AG04449 (cell line): ENCODE data around the gene CCDC158.
"Not testable (repeated sequence)": the region's sequence is repeated elsewhere in the genome, so short reads cannot be mapped to it uniquely, and the experiment has no call there.

Experiments used
- CTCF ChIA-PET: fragments of 350-600 bp; formaldehyde crosslinking; extraction: SDS; loops from one replicate; lab custom pipeline; 2021; ENCODE audit warnings: antibody characterized with exemption; lab: Yijun Ruan, JAX
- POLR2A ChIA-PET: fragments of 400-600, 350-600 bp; formaldehyde crosslinking; extraction: SDS; loops from one replicate; lab custom pipeline; 2020; ENCODE audit warnings: antibody characterized with exemption, inconsistent platforms; lab: Yijun Ruan, JAX
- DNase-seq: peaks from one replicate; pipeline ENCODE4 v3.0.0-alpha.2; 2010; ENCODE audit warnings: low read depth, low spot score
- H3K4me3 ChIP-seq: 2 replicates; pipeline ENCODE4 v1.5.1; 2011; ENCODE audit warnings: low read depth, mild to moderate bottlenecking, control low read depth, low read length
- TF ChIP-seq, protein P1 (sequence below): IDR thresholded peaks from one replicate; pipeline ENCODE4 v1.5.1; 2011; ENCODE audit warnings: mild to moderate bottlenecking, moderate library complexity, low read length, control low read depth, inconsistent platforms; ENCODE audit not compliant: insufficient read depth; ENCODE audit errors: missing control alignments

Gene CCDC158

GRCh38 chr4:76292730-76293129 is 128.2 kb downstream of the CCDC158 start:
- no peak overlapping the region for H3K4me3 ChIP-seq
- POLR2A ChIA-PET: no interaction called here
- TF ChIP-seq, protein P1, sequence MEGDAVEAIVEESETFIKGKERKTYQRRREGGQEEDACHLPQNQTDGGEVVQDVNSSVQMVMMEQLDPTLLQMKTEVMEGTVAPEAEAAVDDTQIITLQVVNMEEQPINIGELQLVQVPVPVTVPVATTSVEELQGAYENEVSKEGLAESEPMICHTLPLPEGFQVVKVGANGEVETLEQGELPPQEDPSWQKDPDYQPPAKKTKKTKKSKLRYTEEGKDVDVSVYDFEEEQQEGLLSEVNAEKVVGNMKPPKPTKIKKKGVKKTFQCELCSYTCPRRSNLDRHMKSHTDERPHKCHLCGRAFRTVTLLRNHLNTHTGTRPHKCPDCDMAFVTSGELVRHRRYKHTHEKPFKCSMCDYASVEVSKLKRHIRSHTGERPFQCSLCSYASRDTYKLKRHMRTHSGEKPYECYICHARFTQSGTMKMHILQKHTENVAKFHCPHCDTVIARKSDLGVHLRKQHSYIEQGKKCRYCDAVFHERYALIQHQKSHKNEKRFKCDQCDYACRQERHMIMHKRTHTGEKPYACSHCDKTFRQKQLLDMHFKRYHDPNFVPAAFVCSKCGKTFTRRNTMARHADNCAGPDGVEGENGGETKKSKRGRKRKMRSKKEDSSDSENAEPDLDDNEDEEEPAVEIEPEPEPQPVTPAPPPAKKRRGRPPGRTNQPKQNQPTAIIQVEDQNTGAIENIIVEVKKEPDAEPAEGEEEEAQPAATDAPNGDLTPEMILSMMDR: no peak
- no peak for DNase-seq
- CTCF ChIA-PET: no interaction called here

GRCh38 chr4:76287811-76288210 is 133.1 kb downstream of the CCDC158 start:
- CTCF ChIA-PET: not testable (repeated sequence)

GRCh38 chr4:76283900-76284299 is 137.0 kb downstream of the CCDC158 start:
- TF ChIP-seq, protein P1: no peak
- no peak for DNase-seq
- ChIA-PET POLR2A (no interaction called here), CTCF (no interaction called here)
- no peak overlapping the region for H3K4me3 ChIP-seq

More at GRCh38 chr4:76287811-76288210, 133.1 kb downstream of the CCDC158 start:
- H3K4me3 ChIP-seq, DNase-seq, POLR2A ChIA-PET: not testable (repeated sequence)

- ChIA-PET POLR2A (no interaction called here), CTCF (no interaction called here)
- TF ChIP-seq, protein P1: no peak
- no peak overlapping the region for H3K4me3 ChIP-seq
- no peak for DNase-seq
These were observed 137.8 kb downstream of the CCDC158 start for GRCh38 chr4:76282941-76283689.

- CTCF ChIA-PET, POLR2A ChIA-PET: not testable (repeated sequence)
These were observed 139.3 kb downstream of the CCDC158 start for GRCh38 chr4:76281594-76281993.

GRCh38 chr4:76280488-76281441 is 140.2 kb downstream of the CCDC158 start:
- TF ChIP-seq, protein P1: no peak
- H3K4me3 ChIP-seq: no peak overlapping the region
- POLR2A ChIA-PET: no interaction called here
- CTCF ChIA-PET: interaction anchor here (0.6 to 3.4 kb wide), 3 partner anchors 97 to 102 kb away, joined by 3 to 14 read pairs (median 3); no protein-coding TSS in a partner anchor
- DNase-seq: no peak

More at GRCh38 chr4:76281594-76281993, 139.3 kb downstream of the CCDC158 start:
- H3K4me3 ChIP-seq, DNase-seq: not testable (repeated sequence)

- DNase-seq: no peak
- no peak overlapping the region for H3K4me3 ChIP-seq
- TF ChIP-seq, protein P1: no peak
- POLR2A ChIA-PET: no interaction called here
- CTCF ChIA-PET: interaction anchor here (2.3 to 3.4 kb wide), 2 partner anchors 27 to 99 kb away, joined by 6 to 14 read pairs; partner anchors contain the start of gene STBD1
These were observed 141.5 kb downstream of the CCDC158 start for GRCh38 chr4:76279462-76279861.
